ENCODE data around the gene SBF1.
"Not testable (repeated sequence)": the region's sequence is repeated elsewhere in the genome, so short reads cannot be mapped to it uniquely, and the experiment has no call there.

SBF1 gene

GRCh38 chr22:50443801-50444625 is 30.8 kb downstream of the SBF1 start:
- DNase-seq = no peak

- no peak for DNase-seq
Measured at GRCh38 chr22:50443197-50443596, 31.6 kb downstream of the SBF1 start.

GRCh38 chr22:50441428-50441993 is 33.3 kb downstream of the SBF1 start:
- no peak for DNase-seq

- no peak for DNase-seq
Measured at GRCh38 chr22:50440544-50441249, 34.1 kb downstream of the SBF1 start.

GRCh38 chr22:50439871-50440331 is 34.9 kb downstream of the SBF1 start:
- no peak for DNase-seq

- no peak for DNase-seq
Measured at GRCh38 chr22:50439314-50439870, 35.4 kb downstream of the SBF1 start.

- no peak for DNase-seq
Measured at GRCh38 chr22:50438305-50439275, 36.2 kb downstream of the SBF1 start.

- DNase-seq = no peak
Measured at GRCh38 chr22:50437511-50438304, 37.1 kb downstream of the SBF1 start.

- no peak for DNase-seq
Measured at GRCh38 chr22:50436841-50437341, 37.9 kb downstream of the SBF1 start.

- no peak for DNase-seq
Measured at GRCh38 chr22:50436015-50436830, 38.6 kb downstream of the SBF1 start.

GRCh38 chr22:50435291-50436014 is 39.4 kb downstream of the SBF1 start:
- no peak for DNase-seq

- DNase-seq = no peak
Measured at GRCh38 chr22:50434849-50435248, 40.0 kb downstream of the SBF1 start.

- not testable (repeated sequence) for DNase-seq
Measured at GRCh38 chr22:50432877-50433510, 41.8 kb downstream of the SBF1 start.

GRCh38 chr22:50432131-50432876 is 42.5 kb downstream of the SBF1 start:
- no peak for DNase-seq

- DNase-seq = no peak
Measured at GRCh38 chr22:50425179-50425916, 49.5 kb downstream of the SBF1 start.

GRCh38 chr22:50423956-50424355 is 50.9 kb downstream of the SBF1 start:
- DNase-seq = no peak

All from AML-193 (cell line).